ENCODE measurements around the gene STUM.

GRCh38 chr1:226560243-226560642 is 11.7 kb downstream of the STUM start:
- no peak for TF ChIP-seq POLR2A (IDR thresholded peaks at IDR 0.05; ENCODE audit: low read length)
- no peak for TF ChIP-seq GATA1 (IDR thresholded peaks at IDR 0.05; ENCODE audit: low read depth, low read length)

Data from erythroblast (primary cell).